Neural cell (in vitro differentiated cells): ENCODE results near the gene LDHAL6B. TPM values are rescaled to one million over a fixed set of nuclear protein-coding genes. Genes with fewer than 3 reads are reported as not detected.

Experiments
- H2AFZ ChIP-seq: fragments of 200-600, 300-800 bp; sonication (generic), shearing (Covaris generic); 2 replicates; pipeline ENCODE4 v1.6.0; 2014; ENCODE audit warnings: low read depth, mild to moderate bottlenecking, antibody characterized with exemption, low read length, moderate library complexity
- H3F3A ChIP-seq: fragments of 200-600 bp; shearing (Covaris generic); 2 replicates; pipeline ENCODE4 v1.6.1; 2016; ENCODE audit warnings: mild to moderate bottlenecking, moderate library complexity, mixed read lengths, antibody characterized with exemption, low read length; ENCODE audit not compliant: insufficient read depth, poor library complexity, severe bottlenecking
- H3K27ac ChIP-seq: fragments of 200-600, 300-800 bp; sonication (generic), shearing (Covaris generic); 2 replicates; pipeline ENCODE4 v1.5.1; 2014; ENCODE audit warnings: mild to moderate bottlenecking, low read length, moderate library complexity
- H3K27me3 ChIP-seq: fragments of 300-800, 200-600 bp; sonication (generic), shearing (Covaris generic); 2 replicates; pipeline ENCODE4 v1.6.0; 2014; ENCODE audit warnings: mild to moderate bottlenecking, low read depth, low read length, moderate library complexity; ENCODE audit not compliant: insufficient read depth
- H3K36me3 ChIP-seq: fragments of 300-800, 200-600 bp; sonication (generic), shearing (Covaris generic); 2 replicates; pipeline ENCODE4 v1.5.1; 2014; ENCODE audit warnings: mild to moderate bottlenecking, antibody characterized with exemption, low read length, moderate library complexity; ENCODE audit not compliant: insufficient read depth
- H3K4me2 ChIP-seq: fragments of 300-800, 200-600 bp; sonication (generic), shearing (Covaris generic); 2 replicates; pipeline ENCODE4 v1.6.0; 2014; ENCODE audit warnings: mild to moderate bottlenecking, low read length
- H3K4me3 ChIP-seq: fragments of 300-800, 200-600 bp; sonication (generic), shearing (Covaris generic); 2 replicates; pipeline ENCODE4 v1.5.1; 2014; ENCODE audit warnings: mild to moderate bottlenecking, low read length, moderate library complexity
- H3K79me2 ChIP-seq: fragments of 200-600 bp; shearing (Covaris generic); replicated peaks from 2 replicates; pipeline ENCODE4 v1.6.0; 2014; ENCODE audit warnings: mild to moderate bottlenecking, low read length, moderate library complexity; ENCODE audit not compliant: insufficient read depth
- H3K9ac ChIP-seq: fragments of 300-800, 200-600 bp; sonication (generic), shearing (Covaris generic); 2 replicates; pipeline ENCODE4 v1.6.1; 2016; ENCODE audit warnings: mild to moderate bottlenecking, low read length, mixed read lengths
- H3K9me2 ChIP-seq: fragments of 200-600 bp; shearing (Covaris generic); 2 replicates; pipeline ENCODE4 v1.6.1; 2016; ENCODE audit warnings: mild to moderate bottlenecking, low read length, mixed read lengths; ENCODE audit not compliant: insufficient read depth
- H3K9me3 ChIP-seq: fragments of 200-600, 300-800 bp; sonication (generic), shearing (Covaris generic); 2 replicates; pipeline ENCODE4 v1.6.1; 2016; ENCODE audit warnings: mild to moderate bottlenecking, mixed run types, low read length, moderate library complexity, mixed read lengths
- H4K20me1 ChIP-seq: fragments of 200-600 bp; shearing (Covaris generic); 2 replicates; pipeline ENCODE4 v1.6.1; 2016; ENCODE audit warnings: mild to moderate bottlenecking, mixed run types; ENCODE audit not compliant: insufficient read depth
- CTCF ChIP-seq: fragments of 450-650 bp; IDR thresholded peaks from 2 replicates; pipeline ENCODE4 v1.5.1; 2014; ENCODE audit warnings: antibody characterized with exemption, mild to moderate bottlenecking, moderate library complexity; ENCODE audit not compliant: poor library complexity, severe bottlenecking
- EP300 ChIP-seq: fragments of 450-650 bp; conservative IDR thresholded peaks from 2 replicates; pipeline ENCODE4 v1.6.1; 2014; ENCODE audit warnings: antibody characterized with exemption, mild to moderate bottlenecking, moderate library complexity; ENCODE audit not compliant: poor library complexity, severe bottlenecking
- EZH2 ChIP-seq: fragments of 200-600, 300-800 bp; shearing (Covaris generic), sonication (generic); IDR thresholded peaks from 2 replicates; pipeline ENCODE4 v1.6.1; 2014; ENCODE audit warnings: antibody characterized with exemption, low read length, borderline replicate concordance, mild to moderate bottlenecking; ENCODE audit not compliant: insufficient read depth, poor library complexity, severe bottlenecking
- MXI1 ChIP-seq: fragments of 450-650 bp; conservative IDR thresholded peaks from 2 replicates; pipeline ENCODE4 v1.6.1; 2014; ENCODE audit warnings: antibody characterized with exemption, mild to moderate bottlenecking; ENCODE audit not compliant: poor library complexity, severe bottlenecking
- POLR2AphosphoS5 ChIP-seq: IDR thresholded peaks from 2 replicates; pipeline ENCODE4 v1.6.1; 2012
- RAD21 ChIP-seq: fragments of 450-650 bp; conservative IDR thresholded peaks from 2 replicates; pipeline ENCODE4 v1.6.1; 2014; ENCODE audit warnings: antibody characterized with exemption, mild to moderate bottlenecking, moderate library complexity
- REST ChIP-seq: IDR thresholded peaks from 2 replicates; pipeline ENCODE4 v1.6.1; 2012; ENCODE audit warnings: borderline replicate concordance
- SMC3 ChIP-seq: fragments of 450-650 bp; conservative IDR thresholded peaks from 2 replicates; pipeline ENCODE4 v1.6.1; 2014; ENCODE audit warnings: antibody characterized with exemption, mild to moderate bottlenecking, moderate library complexity; ENCODE audit not compliant: poor library complexity
- TAF1 ChIP-seq: IDR thresholded peaks from 2 replicates; pipeline ENCODE4 v1.6.1; 2012; ENCODE audit warnings: low read depth
- polyA plus RNA-seq: library from polyadenylated mRNA; depleted of rRNA; stranded (reverse); fragments of >200 nt; gene quantifications from 2 replicates; pipeline ENCODE4 v1.2.3, GENCODE V29; 2014

Gene LDHAL6B
- polyA plus RNA-seq, 1 donor from 2014 or later, result not detected

GRCh38 chr15:59229015-59229414 lies 22.4 kb downstream of the LDHAL6B start:
- Histone ChIP-seq H3K36me3 (no peaks in the 10 kb centered on the region), H3K9me2 (no peaks in the 10 kb centered on the region), H3K9me3 (no peaks in the 10 kb centered on the region), H3K27ac (no peak overlapping the region), H2AFZ (no peak overlapping the region), H3K9ac (no peak overlapping the region), H3K4me3 (no peak overlapping the region), H3K4me2 (no peak overlapping the region), H3K27me3 (no peaks in the 10 kb centered on the region), H4K20me1 (no peaks in the 10 kb centered on the region), H3F3A (no peaks in the 10 kb centered on the region), H3K79me2 (no peaks in the 10 kb centered on the region)
- TF ChIP-seq EZH2, result no peak
- no peak for TF ChIP-seq EP300
- TF ChIP-seq RAD21, result no peak
- no peak for TF ChIP-seq SMC3
- no peak for TF ChIP-seq MXI1
- TF ChIP-seq POLR2AphosphoS5, result no peak
- no peak for TF ChIP-seq TAF1
- TF ChIP-seq REST, result no peak
- no peak for TF ChIP-seq CTCF

GRCh38 chr15:59229453-59229852 lies 22.8 kb downstream of the LDHAL6B start:
- no peak overlapping the region for H3K27ac ChIP-seq
- H3K4me2 ChIP-seq, result no peak overlapping the region
- no peak overlapping the region for H3K9ac ChIP-seq
- H2AFZ ChIP-seq, result no peak overlapping the region
- H3K9me2 ChIP-seq, result no peaks in the 10 kb centered on the region
- H4K20me1 ChIP-seq, result no peaks in the 10 kb centered on the region
- H3K27me3 ChIP-seq, result no peaks in the 10 kb centered on the region
- H3K9me3 ChIP-seq, result no peaks in the 10 kb centered on the region
- no peaks in the 10 kb centered on the region for H3F3A ChIP-seq
- H3K79me2 ChIP-seq, result no peaks in the 10 kb centered on the region
- no peak overlapping the region for H3K4me3 ChIP-seq
- no peak for TF ChIP-seq TAF1
- TF ChIP-seq EZH2, result no peak
- no peak for TF ChIP-seq EP300
- no peak for TF ChIP-seq CTCF
- TF ChIP-seq MXI1, result no peak
- TF ChIP-seq SMC3, result no peak
- TF ChIP-seq POLR2AphosphoS5, result no peak
- TF ChIP-seq RAD21, result no peak
- no peak for TF ChIP-seq REST
- H3K36me3 ChIP-seq, result no peaks in the 10 kb centered on the region
